GM13977 (cell line): ENCODE results near the gene TP53INP2.
A peak's percentile ranks its signal among the peaks of the same experiment; 100 is the strongest.

ENCODE experiments used
- DNase-seq: peaks from one replicate; pipeline ENCODE4 v3.0.0; 2012; ENCODE audit warnings: low spot score
- in situ Hi-C: fragments of 300-500 bp; cut with MboI; formaldehyde crosslinking; loops from one replicate; pipeline ENCODE4 v1.12.0; 2022; ENCODE audit warnings: low sequenced_read_pairs, low pct_unique_long_range_greater_than_20kb, mixed read lengths, inconsistent platforms; ENCODE audit not compliant: unreplicated experiment
- TF ChIP-seq, protein P1 (sequence below): IDR thresholded peaks from 2 replicates; pipeline ENCODE4 v1.5.1; 2012; ENCODE audit warnings: mild to moderate bottlenecking, control low read depth; ENCODE audit not compliant: insufficient read depth; ENCODE audit errors: extremely low read depth, missing control alignments

TP53INP2 gene

DNA sequence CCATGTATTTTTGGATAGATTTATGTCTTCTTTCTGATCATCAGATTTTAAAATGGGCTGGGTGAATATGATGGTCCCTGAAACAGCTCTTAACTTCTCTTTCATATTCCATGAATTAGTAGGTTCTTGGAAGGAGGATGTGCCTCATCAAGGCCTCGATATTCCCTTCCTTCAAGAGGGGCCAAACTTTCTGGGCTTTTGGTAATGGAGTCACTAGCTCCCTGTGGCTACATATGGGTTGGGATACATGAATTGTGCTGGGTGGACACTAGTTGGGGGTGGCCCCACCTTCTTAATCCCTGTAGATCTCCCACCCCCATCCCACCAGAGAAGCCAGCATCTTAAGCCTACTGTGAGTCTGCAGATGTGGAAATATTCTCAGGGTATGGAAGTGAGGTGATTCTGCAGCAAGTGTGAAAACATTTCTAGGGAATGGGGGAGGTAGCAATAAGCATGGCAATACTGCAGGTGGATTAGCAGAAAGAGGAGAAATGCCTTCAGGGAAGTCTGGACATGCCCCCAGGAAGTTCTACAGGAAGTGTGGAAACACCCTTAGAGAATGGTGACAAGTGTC, 2.2 kb downstream of the TP53INP2 start:
- DNase-seq, result no peak
- TF ChIP-seq, protein P1, sequence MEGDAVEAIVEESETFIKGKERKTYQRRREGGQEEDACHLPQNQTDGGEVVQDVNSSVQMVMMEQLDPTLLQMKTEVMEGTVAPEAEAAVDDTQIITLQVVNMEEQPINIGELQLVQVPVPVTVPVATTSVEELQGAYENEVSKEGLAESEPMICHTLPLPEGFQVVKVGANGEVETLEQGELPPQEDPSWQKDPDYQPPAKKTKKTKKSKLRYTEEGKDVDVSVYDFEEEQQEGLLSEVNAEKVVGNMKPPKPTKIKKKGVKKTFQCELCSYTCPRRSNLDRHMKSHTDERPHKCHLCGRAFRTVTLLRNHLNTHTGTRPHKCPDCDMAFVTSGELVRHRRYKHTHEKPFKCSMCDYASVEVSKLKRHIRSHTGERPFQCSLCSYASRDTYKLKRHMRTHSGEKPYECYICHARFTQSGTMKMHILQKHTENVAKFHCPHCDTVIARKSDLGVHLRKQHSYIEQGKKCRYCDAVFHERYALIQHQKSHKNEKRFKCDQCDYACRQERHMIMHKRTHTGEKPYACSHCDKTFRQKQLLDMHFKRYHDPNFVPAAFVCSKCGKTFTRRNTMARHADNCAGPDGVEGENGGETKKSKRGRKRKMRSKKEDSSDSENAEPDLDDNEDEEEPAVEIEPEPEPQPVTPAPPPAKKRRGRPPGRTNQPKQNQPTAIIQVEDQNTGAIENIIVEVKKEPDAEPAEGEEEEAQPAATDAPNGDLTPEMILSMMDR, result no peak
- in situ Hi-C loops, result loop anchor here (25.0 kb wide), 1 partner anchor 394 kb away; the partner anchor contains the start of gene AHCY

DNA sequence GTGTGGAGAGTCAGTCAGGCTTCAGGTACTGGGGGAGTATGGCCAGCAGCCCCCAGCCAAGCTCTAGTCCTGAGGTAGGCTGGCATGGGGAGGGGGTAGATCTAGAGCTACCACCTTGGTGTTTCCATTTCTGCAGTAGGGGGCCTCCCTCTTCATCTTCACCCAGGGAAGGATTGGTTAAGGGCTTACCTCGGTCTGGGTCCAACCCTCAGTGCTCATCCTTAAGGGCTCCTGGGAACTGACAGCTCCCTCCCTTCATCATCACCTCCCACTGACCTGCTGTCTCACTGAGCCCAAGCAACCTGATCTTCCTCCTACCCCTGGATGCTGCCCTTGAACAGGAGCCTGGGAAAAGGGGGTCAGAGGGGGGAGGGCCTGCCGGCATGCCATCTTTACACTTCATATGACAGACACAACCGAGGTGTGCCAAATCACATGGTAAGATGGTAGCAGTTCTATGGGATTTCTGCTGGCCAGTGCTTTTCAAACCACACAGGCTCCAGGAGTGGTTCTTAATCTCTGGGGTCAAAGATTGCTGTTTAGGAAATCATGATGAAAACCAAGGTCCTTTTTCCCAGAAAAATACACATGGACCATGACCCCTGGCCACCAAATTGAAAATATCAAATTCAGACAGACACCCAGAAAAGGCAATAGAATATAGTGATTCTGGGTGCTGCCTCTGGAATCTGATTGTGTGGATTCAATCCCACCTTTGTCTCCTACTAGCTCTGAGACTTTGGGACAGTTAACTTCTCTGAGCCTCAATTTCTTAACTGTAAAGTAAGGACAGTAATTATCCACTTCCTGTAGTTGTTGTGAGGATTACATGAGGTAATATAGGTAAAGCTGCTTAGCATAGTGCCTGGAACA, 3.0 kb downstream of the TP53INP2 start:
- TF ChIP-seq, protein P1, result no peak
- DNase-seq, result no peak
- in situ Hi-C loops, result loop anchor here (25.0 kb wide), 1 partner anchor 395 kb away; the partner anchor contains the start of gene AHCY

DNA sequence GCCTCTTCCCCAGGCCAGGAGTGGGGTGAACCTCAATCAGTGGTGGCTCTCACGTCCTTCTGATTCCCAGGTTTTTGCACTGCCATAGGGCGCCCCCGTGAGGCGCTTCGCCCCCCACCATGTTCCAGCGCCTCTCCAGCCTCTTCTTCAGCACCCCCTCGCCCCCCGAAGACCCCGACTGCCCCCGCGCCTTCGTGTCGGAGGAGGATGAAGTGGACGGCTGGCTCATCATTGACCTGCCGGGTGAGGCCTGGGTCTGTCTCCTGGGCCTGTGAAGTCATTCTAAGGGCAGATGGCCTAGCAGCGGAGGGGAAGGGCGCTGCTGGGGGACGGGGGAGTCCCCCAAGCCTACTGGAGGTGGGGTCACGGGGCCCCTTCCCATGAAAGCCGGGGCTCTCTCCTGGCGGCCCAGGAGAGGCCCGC, 4.5 kb downstream of the TP53INP2 start:
- in situ Hi-C loops, result loop anchor here (25.0 kb wide), 1 partner anchor 396 kb away; the partner anchor contains the start of gene AHCY
- TF ChIP-seq, protein P1, result peak; percentile 73
- DNase-seq, result peak; percentile 70

DNA sequence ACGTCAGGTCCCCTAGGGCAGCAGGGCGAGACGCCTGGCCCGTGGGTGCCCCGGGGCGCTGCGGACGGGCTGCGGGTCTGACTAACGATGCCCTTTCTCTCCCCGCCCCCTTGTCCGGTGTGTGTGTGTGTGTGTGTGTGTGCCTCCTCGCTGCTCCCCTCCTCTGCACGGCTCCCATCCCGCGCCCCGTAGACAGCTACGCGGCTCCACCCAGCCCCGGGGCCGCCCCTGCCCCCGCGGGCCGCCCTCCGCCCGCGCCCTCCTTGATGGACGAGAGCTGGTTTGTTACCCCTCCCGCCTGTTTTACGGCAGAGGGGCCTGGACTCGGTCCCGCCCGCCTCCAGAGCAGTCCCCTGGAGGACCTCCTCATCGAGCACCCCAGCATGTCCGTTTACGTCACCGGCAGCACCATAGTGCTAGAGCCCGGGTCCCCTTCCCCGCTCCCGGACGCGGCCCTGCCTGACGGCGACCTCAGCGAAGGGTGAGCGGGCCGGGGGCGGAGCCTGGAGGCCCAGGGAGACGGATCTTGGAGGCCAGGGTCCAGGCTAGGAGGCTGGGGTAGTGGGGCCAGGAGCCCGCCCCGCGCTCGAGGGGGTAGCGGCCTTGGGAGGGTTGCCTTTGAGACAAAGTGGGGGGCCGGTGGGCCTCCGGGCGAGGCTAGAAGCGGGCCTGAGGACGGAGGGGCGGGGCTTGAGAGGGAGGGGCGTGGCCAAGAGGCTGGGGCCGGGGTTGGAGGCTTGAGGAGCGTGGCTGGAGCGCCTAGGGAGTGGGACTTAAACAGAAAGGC, 5.1 kb downstream of the TP53INP2 start:
- in situ Hi-C loops, result loop anchor here (25.0 kb wide), 1 partner anchor 397 kb away; the partner anchor contains the start of gene AHCY
- TF ChIP-seq, protein P1, result no peak
- DNase-seq, result peak; percentile 94

DNA sequence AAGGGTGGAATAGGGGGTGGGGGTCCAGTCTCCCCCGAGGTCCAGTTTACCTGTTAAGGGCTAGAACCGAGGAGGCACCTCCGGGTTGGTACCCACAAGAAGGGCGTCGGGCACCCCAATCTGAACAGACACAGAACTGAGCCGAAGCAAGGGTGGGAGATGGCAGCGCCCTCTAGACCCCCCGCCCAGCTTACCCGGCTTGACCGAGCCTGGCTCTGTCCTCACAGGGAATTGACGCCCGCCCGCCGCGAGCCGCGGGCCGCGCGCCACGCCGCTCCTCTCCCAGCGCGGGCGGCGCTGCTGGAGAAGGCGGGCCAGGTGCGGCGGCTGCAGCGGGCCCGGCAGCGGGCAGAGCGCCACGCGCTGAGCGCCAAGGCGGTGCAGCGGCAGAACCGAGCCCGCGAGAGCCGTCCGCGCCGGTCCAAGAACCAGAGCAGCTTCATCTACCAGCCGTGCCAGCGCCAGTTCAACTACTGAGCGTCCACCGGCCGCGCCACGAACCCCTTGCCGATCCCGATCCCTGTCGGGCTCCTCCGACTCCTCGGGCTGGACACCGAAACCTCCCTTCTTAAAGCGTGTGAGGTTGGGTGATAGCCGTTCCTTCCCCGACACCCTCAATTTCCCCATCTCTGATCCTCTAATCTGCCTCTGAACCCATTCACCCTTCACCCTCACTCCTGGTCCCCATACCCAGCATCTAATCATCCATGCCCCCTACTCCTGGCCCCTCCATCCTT, 5.9 kb downstream of the TP53INP2 start:
- DNase-seq, result peak; percentile 90
- in situ Hi-C loops, result loop anchor here (25.0 kb wide), 1 partner anchor 398 kb away; the partner anchor contains the start of gene AHCY
- TF ChIP-seq, protein P1, result peak; percentile 49
